GM23338 (cell line): Measurements from ENCODE around the gene DPYD. TPM values are rescaled to one million over a fixed set of nuclear protein-coding genes. Genes with fewer than 3 reads are reported as not detected.

Source experiments
- ATAC-seq: fragments of 200-7000 bp; cut with Tn5 transposase; 3 replicates; pipeline ENCODE4 v1.9.1; 2020
- DNase-seq: peaks from one replicate; pipeline ENCODE4 v3.0.0-alpha.2; 2015; ENCODE audit warnings: low spot score
- H2AFZ ChIP-seq: fragments of 200-600 bp; sonication (generic); 2 replicates; pipeline ENCODE4 v1.8.0; 2016; ENCODE audit warnings: antibody characterized with exemption, mild to moderate bottlenecking, moderate library complexity
- H3F3A ChIP-seq: fragments of 200-600 bp; sonication (generic); replicated peaks from 2 replicates; pipeline ENCODE4 v1.8.0; 2017; ENCODE audit warnings: antibody characterized with exemption, mixed run types, low read depth
- H3K27ac ChIP-seq: fragments of 200-600 bp; sonication (generic); 2 replicates; pipeline ENCODE4 v1.6.1; 2016; ENCODE audit warnings: low read depth
- H3K27me3 ChIP-seq: fragments of 200-600 bp; sonication (generic); 2 replicates; pipeline ENCODE4 v1.8.0; 2016; ENCODE audit warnings: mild to moderate bottlenecking, mixed run types, moderate library complexity; ENCODE audit not compliant: insufficient read depth
- H3K36me3 ChIP-seq: fragments of 200-600 bp; sonication (generic); 2 replicates; pipeline ENCODE4 v1.8.0; 2016; ENCODE audit warnings: mild to moderate bottlenecking; ENCODE audit not compliant: insufficient read depth
- H3K4me1 ChIP-seq: fragments of 200-600 bp; sonication (generic); 2 replicates; pipeline ENCODE4 v1.8.0; 2016; ENCODE audit warnings: mild to moderate bottlenecking, moderate library complexity; ENCODE audit not compliant: insufficient read depth
- H3K4me2 ChIP-seq: fragments of 200-600 bp; sonication (generic); 2 replicates; pipeline ENCODE4 v1.7.1; 2017; ENCODE audit warnings: mixed run types
- H3K4me3 ChIP-seq: fragments of 200-600 bp; sonication (generic); 2 replicates; pipeline ENCODE4 v1.6.1; 2016; ENCODE audit warnings: mixed run types
- H3K79me2 ChIP-seq: fragments of 200-600 bp; sonication (generic); replicated peaks from 2 replicates; pipeline ENCODE4 v1.8.0; 2017; ENCODE audit warnings: mild to moderate bottlenecking; ENCODE audit not compliant: insufficient read depth
- H3K9me2 ChIP-seq: fragments of 200-600 bp; sonication (generic); 2 replicates; pipeline ENCODE4 v1.8.0; 2017; ENCODE audit not compliant: insufficient read depth
- H4K20me1 ChIP-seq: fragments of 200-600 bp; sonication (generic); replicated peaks from 2 replicates; pipeline ENCODE4 v1.8.0; 2017; ENCODE audit warnings: mild to moderate bottlenecking; ENCODE audit not compliant: insufficient read depth
- H3K27ac Mint-ChIP-seq: 2 replicates; pipeline ENCODE4 v1.8.0; 2020; ENCODE audit warnings: inconsistent platforms, mild to moderate bottlenecking, moderate library complexity, mixed read lengths
- H3K27me3 Mint-ChIP-seq: 3 replicates; pipeline ENCODE4 v1.8.0; 2022; ENCODE audit warnings: low read depth, mild to moderate bottlenecking, moderate library complexity, mixed read lengths, inconsistent platforms; ENCODE audit not compliant: insufficient read depth, poor library complexity
- H3K36me3 Mint-ChIP-seq: 3 replicates; pipeline ENCODE4 v1.8.0; 2021; ENCODE audit warnings: low read depth, mild to moderate bottlenecking, inconsistent platforms, moderate library complexity, mixed read lengths
- H3K4me1 Mint-ChIP-seq: 3 replicates; pipeline ENCODE4 v1.8.0; 2020; ENCODE audit warnings: mild to moderate bottlenecking, inconsistent platforms, mixed read lengths
- H3K4me3 Mint-ChIP-seq: 3 replicates; pipeline ENCODE4 v1.8.0; 2021; ENCODE audit warnings: moderate library complexity, mild to moderate bottlenecking, inconsistent platforms, mixed read lengths
- H3K9me3 Mint-ChIP-seq: 3 replicates; pipeline ENCODE4 v1.8.0; 2020; ENCODE audit warnings: moderate library complexity, mild to moderate bottlenecking, inconsistent platforms, mixed read lengths
- CREB1 ChIP-seq: fragments of 250-450 bp; sonication (Bioruptor Pico); IDR thresholded peaks from 2 replicates; pipeline ENCODE4 v1.5.0; 2020; ENCODE audit warnings: low read depth, mild to moderate bottlenecking, moderate library complexity
- ETS1 ChIP-seq: IDR thresholded peaks from 2 replicates; pipeline ENCODE4 v1.6.1; 2016; ENCODE audit warnings: antibody characterized with exemption
- EZH2 ChIP-seq: fragments of 200-600 bp; sonication (generic); IDR thresholded peaks from one replicate; pipeline ENCODE4 v1.8.0; 2017; ENCODE audit warnings: antibody characterized with exemption, mild to moderate bottlenecking, low read depth; ENCODE audit not compliant: unreplicated experiment
- EZH2phosphoT487 ChIP-seq: fragments of 200-600 bp; sonication (generic); IDR thresholded peaks from one replicate; pipeline ENCODE4 v1.8.1; 2018; ENCODE audit warnings: antibody characterized with exemption; ENCODE audit not compliant: unreplicated experiment
- JUNB ChIP-seq: IDR thresholded peaks from one replicate; pipeline ENCODE4 v1.6.1; 2016; ENCODE audit warnings: antibody characterized with exemption; ENCODE audit not compliant: unreplicated experiment
- NANOG ChIP-seq: IDR thresholded peaks from 2 replicates; pipeline ENCODE4 v1.6.1; 2016; ENCODE audit warnings: antibody characterized with exemption, borderline replicate concordance
- STAT1 ChIP-seq: IDR thresholded peaks from one replicate; pipeline ENCODE4 v1.6.1; 2016; ENCODE audit warnings: antibody characterized with exemption; ENCODE audit not compliant: unreplicated experiment
- ZNF114 ChIP-seq: fragments of 250-450 bp; sonication (Bioruptor Pico); IDR thresholded peaks from 2 replicates; pipeline ENCODE4 v1.5.0; 2020; ENCODE audit warnings: mild to moderate bottlenecking, moderate library complexity
- ZNF331 ChIP-seq: fragments of 250-450 bp; sonication (Bioruptor Pico); IDR thresholded peaks from 2 replicates; pipeline ENCODE4 v1.5.0; 2020; ENCODE audit warnings: low read depth, mild to moderate bottlenecking, moderate library complexity
- polyA plus RNA-seq: library from polyadenylated mRNA; unstranded; fragments of >200 nt; fragmentation: Nextera tagmentation; extraction: Ambion mirVana; gene quantifications from 2 replicates; pipeline ENCODE4 v1.2.1, GENCODE V29; 2016
- total RNA-seq: library from RNA; depleted of rRNA; stranded (reverse); fragments of >200 nt; shearing (Covaris generic); gene quantifications from 2 replicates; pipeline ENCODE4 v1.2.3, GENCODE V29; 2014
- TF ChIP-seq, protein P1 (sequence below), 2 experiments: fragments of 200-600 bp in 1 of 2; sonication (generic) in 1 of 2; conservative IDR thresholded peaks; 2 replicates each; pipeline versions ENCODE4 v1.5.1 to v1.6.1; 2016 to 2017; ENCODE audit warnings: antibody characterized with exemption in 2 of 2, low read depth in 2 of 2, mild to moderate bottlenecking in 2 of 2, moderate library complexity in 1 of 2
- TF ChIP-seq, protein P2 (sequence below): fragments of 250-450 bp; sonication (Bioruptor Pico); IDR thresholded peaks from 2 replicates; pipeline ENCODE4 v1.5.0; 2020; ENCODE audit warnings: mild to moderate bottlenecking, moderate library complexity

DPYD gene
- total and polyA plus RNA-seq, 2 experiments from 2014 or later: 0.50 to 1.6 TPM

GRCh38 chr1:97562081-97562480 lies 358.8 kb downstream of the DPYD start (continued):
- TF ChIP-seq ZNF114 (CRISPR knock-in tag) (no peak), ZNF331 (no peak), EZH2phosphoT487 (no peak), ETS1 (no peak), CREB1 (CRISPR knock-in tag) (no peak), NANOG (no peak), JUNB (no peak)
- TF ChIP-seq, protein P1, sequence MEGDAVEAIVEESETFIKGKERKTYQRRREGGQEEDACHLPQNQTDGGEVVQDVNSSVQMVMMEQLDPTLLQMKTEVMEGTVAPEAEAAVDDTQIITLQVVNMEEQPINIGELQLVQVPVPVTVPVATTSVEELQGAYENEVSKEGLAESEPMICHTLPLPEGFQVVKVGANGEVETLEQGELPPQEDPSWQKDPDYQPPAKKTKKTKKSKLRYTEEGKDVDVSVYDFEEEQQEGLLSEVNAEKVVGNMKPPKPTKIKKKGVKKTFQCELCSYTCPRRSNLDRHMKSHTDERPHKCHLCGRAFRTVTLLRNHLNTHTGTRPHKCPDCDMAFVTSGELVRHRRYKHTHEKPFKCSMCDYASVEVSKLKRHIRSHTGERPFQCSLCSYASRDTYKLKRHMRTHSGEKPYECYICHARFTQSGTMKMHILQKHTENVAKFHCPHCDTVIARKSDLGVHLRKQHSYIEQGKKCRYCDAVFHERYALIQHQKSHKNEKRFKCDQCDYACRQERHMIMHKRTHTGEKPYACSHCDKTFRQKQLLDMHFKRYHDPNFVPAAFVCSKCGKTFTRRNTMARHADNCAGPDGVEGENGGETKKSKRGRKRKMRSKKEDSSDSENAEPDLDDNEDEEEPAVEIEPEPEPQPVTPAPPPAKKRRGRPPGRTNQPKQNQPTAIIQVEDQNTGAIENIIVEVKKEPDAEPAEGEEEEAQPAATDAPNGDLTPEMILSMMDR (conservative IDR thresholded peaks at IDR 0.05; ENCODE audit: low read depth in 2 of 2): no peak

- Mint-ChIP-seq H3K4me1 (peaks cover 10% of the 10 kb centered on the region), H3K9me3 (no peaks in the 10 kb centered on the region), H3K4me3 (no peak overlapping the region), H3K27ac (no peak overlapping the region), H3K27me3 (peaks cover 2% of the 10 kb centered on the region), H3K36me3 (no peaks in the 10 kb centered on the region)
- no peak overlapping the region for H3K27ac ChIP-seq
- H3K36me3 ChIP-seq: no peaks in the 10 kb centered on the region
- no peaks in the 10 kb centered on the region for H4K20me1 ChIP-seq
- H3F3A ChIP-seq: no peaks in the 10 kb centered on the region
- peak overlapping the region; percentile 67; the same call in 1 of the 2 replicates for H2AFZ ChIP-seq
- H3K4me3 ChIP-seq: no peak overlapping the region
- H3K4me1 ChIP-seq: no peaks in the 10 kb centered on the region
- no peak for DNase-seq
- H3K27me3 ChIP-seq: no peaks in the 10 kb centered on the region
- no peak overlapping the region for H3K4me2 ChIP-seq
- H3K9me2 ChIP-seq: no peaks in the 10 kb centered on the region
- no peaks in the 10 kb centered on the region for H3K79me2 ChIP-seq
- ATAC-seq: no peak
- no peak for TF ChIP-seq STAT1
- no peak for TF ChIP-seq NANOG
- no peak for TF ChIP-seq EZH2
- TF ChIP-seq ZNF114 (CRISPR knock-in tag): no peak
- TF ChIP-seq CREB1 (CRISPR knock-in tag): no peak
- TF ChIP-seq EZH2phosphoT487: no peak
- TF ChIP-seq, protein P2, sequence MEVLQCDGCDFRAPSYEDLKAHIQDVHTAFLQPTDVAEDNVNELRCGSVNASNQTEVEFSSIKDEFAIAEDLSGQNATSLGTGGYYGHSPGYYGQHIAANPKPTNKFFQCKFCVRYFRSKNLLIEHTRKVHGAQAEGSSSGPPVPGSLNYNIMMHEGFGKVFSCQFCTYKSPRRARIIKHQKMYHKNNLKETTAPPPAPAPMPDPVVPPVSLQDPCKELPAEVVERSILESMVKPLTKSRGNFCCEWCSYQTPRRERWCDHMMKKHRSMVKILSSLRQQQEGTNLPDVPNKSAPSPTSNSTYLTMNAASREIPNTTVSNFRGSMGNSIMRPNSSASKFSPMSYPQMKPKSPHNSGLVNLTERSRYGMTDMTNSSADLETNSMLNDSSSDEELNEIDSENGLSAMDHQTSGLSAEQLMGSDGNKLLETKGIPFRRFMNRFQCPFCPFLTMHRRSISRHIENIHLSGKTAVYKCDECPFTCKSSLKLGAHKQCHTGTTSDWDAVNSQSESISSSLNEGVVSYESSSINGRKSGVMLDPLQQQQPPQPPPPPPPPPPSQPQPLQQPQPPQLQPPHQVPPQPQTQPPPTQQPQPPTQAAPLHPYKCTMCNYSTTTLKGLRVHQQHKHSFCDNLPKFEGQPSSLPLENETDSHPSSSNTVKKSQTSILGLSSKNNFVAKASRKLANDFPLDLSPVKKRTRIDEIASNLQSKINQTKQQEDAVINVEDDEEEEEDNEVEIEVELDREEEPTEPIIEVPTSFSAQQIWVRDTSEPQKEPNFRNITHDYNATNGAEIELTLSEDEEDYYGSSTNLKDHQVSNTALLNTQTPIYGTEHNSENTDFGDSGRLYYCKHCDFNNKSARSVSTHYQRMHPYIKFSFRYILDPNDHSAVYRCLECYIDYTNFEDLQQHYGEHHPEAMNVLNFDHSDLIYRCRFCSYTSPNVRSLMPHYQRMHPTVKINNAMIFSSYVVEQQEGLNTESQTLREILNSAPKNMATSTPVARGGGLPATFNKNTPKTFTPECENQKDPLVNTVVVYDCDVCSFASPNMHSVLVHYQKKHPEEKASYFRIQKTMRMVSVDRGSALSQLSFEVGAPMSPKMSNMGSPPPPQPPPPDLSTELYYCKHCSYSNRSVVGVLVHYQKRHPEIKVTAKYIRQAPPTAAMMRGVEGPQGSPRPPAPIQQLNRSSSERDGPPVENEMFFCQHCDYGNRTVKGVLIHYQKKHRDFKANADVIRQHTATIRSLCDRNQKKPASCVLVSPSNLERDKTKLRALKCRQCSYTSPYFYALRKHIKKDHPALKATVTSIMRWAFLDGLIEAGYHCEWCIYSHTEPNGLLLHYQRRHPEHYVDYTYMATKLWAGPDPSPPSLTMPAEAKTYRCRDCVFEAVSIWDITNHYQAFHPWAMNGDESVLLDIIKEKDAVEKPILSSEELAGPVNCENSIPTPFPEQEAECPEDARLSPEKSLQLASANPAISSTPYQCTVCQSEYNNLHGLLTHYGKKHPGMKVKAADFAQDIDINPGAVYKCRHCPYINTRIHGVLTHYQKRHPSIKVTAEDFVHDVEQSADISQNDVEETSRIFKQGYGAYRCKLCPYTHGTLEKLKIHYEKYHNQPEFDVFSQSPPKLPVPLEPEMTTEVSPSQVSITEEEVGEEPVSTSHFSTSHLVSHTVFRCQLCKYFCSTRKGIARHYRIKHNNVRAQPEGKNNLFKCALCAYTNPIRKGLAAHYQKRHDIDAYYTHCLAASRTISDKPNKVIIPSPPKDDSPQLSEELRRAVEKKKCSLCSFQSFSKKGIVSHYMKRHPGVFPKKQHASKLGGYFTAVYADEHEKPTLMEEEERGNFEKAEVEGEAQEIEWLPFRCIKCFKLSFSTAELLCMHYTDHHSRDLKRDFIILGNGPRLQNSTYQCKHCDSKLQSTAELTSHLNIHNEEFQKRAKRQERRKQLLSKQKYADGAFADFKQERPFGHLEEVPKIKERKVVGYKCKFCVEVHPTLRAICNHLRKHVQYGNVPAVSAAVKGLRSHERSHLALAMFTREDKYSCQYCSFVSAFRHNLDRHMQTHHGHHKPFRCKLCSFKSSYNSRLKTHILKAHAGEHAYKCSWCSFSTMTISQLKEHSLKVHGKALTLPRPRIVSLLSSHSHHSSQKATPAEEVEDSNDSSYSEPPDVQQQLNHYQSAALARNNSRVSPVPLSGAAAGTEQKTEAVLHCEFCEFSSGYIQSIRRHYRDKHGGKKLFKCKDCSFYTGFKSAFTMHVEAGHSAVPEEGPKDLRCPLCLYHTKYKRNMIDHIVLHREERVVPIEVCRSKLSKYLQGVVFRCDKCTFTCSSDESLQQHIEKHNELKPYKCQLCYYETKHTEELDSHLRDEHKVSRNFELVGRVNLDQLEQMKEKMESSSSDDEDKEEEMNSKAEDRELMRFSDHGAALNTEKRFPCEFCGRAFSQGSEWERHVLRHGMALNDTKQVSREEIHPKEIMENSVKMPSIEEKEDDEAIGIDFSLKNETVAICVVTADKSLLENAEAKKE (CRISPR knock-in tag): no peak
- TF ChIP-seq, protein P1 (conservative IDR thresholded peaks at IDR 0.05; ENCODE audit: low read depth in 2 of 2): no peak
- no peak for TF ChIP-seq ETS1
- TF ChIP-seq JUNB: no peak
These were observed 360.1 kb downstream of the DPYD start for GRCh38 chr1:97560714-97561113.
